NK-92 treated with Interleukin-12 subunit alpha and Interleukin-12 subunit beta, amount 100 ng/mL, for 24 hours (cell line): Measurements from ENCODE around the gene POSTN.

Experiments
- DNase-seq: peaks from one replicate; lab custom pipeline; 2025; lab: John Stamatoyannopoulos, UW

POSTN gene

GRCh38 chr13:37598597-37598996 lies at the start of gene POSTN:
Gene POSTN (minus strand): TSS chr13:37598768. CDS start chr13:37598726, 42 bp downstream.
- DNase-seq = no peak

- DNase-seq = no peak
Observed at GRCh38 chr13:37647031-37647650, 48.6 kb upstream of the POSTN start.

GRCh38 chr13:37646531-37646930 lies 48.0 kb upstream of the POSTN start:
- no peak for DNase-seq

- DNase-seq = no peak
Observed at GRCh38 chr13:37645181-37645740, 46.7 kb upstream of the POSTN start.

- DNase-seq = no peak
Observed at GRCh38 chr13:37641391-37641790, 42.8 kb upstream of the POSTN start.

GRCh38 chr13:37640499-37640898 lies 41.9 kb upstream of the POSTN start:
- no peak for DNase-seq

GRCh38 chr13:37636701-37637100 lies 38.1 kb upstream of the POSTN start:
- no peak for DNase-seq

GRCh38 chr13:37632294-37632693 lies 33.7 kb upstream of the POSTN start:
- DNase-seq = no peak

GRCh38 chr13:37627428-37627827 lies 28.9 kb upstream of the POSTN start:
- no peak for DNase-seq

GRCh38 chr13:37621811-37622361 lies 23.3 kb upstream of the POSTN start:
- DNase-seq = no peak

- DNase-seq = no peak
Observed at GRCh38 chr13:37618554-37618953, 20.0 kb upstream of the POSTN start.

- DNase-seq = no peak
Observed at GRCh38 chr13:37617173-37617572, 18.6 kb upstream of the POSTN start.

- DNase-seq = no peak
Observed at GRCh38 chr13:37616131-37616530, 17.6 kb upstream of the POSTN start.

- DNase-seq = no peak
Observed at GRCh38 chr13:37615276-37615675, 16.7 kb upstream of the POSTN start.

GRCh38 chr13:37613638-37614037 lies 15.1 kb upstream of the POSTN start:
- no peak for DNase-seq

- DNase-seq = no peak
Observed at GRCh38 chr13:37613236-37613635, 14.7 kb upstream of the POSTN start.

- no peak for DNase-seq
Observed at GRCh38 chr13:37608750-37609339, 10.3 kb upstream of the POSTN start.

- DNase-seq = no peak
Observed at GRCh38 chr13:37602733-37603381, 4.3 kb upstream of the POSTN start.

GRCh38 chr13:37601648-37602440 lies 3.3 kb upstream of the POSTN start:
- no peak for DNase-seq

GRCh38 chr13:37599519-37599918 lies 951 bp upstream of the POSTN start:
- DNase-seq = no peak

GRCh38 chr13:37597477-37598025 lies 1.0 kb downstream of the POSTN start:
- DNase-seq = no peak

- DNase-seq = no peak
Observed at GRCh38 chr13:37596805-37597204, 1.8 kb downstream of the POSTN start.
